Testis (tissue), 3 donors: ENCODE measurements around the gene TCHP. TPM values are rescaled to one million over a fixed set of nuclear protein-coding genes. Genes with fewer than 3 reads are reported as not detected.

Experiments used
- DNase-seq: peaks from one replicate; pipeline ENCODE4 v3.0.0-alpha.2; 2019
- H3K27ac ChIP-seq, 2 donors: fragments of 200-600 bp; sonication (generic); one replicate each; pipeline ENCODE4 v1.5.1; 2019
- H3K27me3 ChIP-seq: fragments of 200-600 bp; sonication (generic); one replicate; pipeline ENCODE4 v1.5.1; 2019
- H3K36me3 ChIP-seq: fragments of 200-600 bp; sonication (generic); one replicate; pipeline ENCODE4 v1.5.1; 2017; ENCODE audit warnings: low read depth; ENCODE audit errors: missing control alignments
- H3K4me1 ChIP-seq: fragments of 200-600 bp; sonication (generic); one replicate; pipeline ENCODE4 v1.5.1; 2019
- H3K4me3 ChIP-seq, 2 donors: fragments of 200-600 bp; sonication (generic); one replicate each; pipeline ENCODE4 v1.5.1; 2017 to 2019
- H3K9me3 ChIP-seq: fragments of 200-600 bp; sonication (generic); one replicate; pipeline ENCODE4 v1.5.1; 2017
- POLR2A ChIP-seq: fragments of 450-650 bp; IDR thresholded peaks from one replicate; pipeline ENCODE4 v1.6.1; 2017; ENCODE audit warnings: antibody characterized with exemption, mild to moderate bottlenecking, moderate library complexity
- WGBS, 2 donors: methylation state at CpG; one replicate each; pipeline ENCODE4 v1.1.5; 2018; 5-methylcytosine and 5-hydroxymethylcytosine counted together
- intact Hi-C: fragments of 100-400 bp; cut with DNase I; formaldehyde crosslinking; loops from one replicate; pipeline ENCODE4 v1.15.1; 2023; ENCODE audit warnings: low total_unique reads
- polyA plus RNA-seq: library from polyadenylated mRNA; stranded (reverse); fragments of 350-450 nt; fragmentation: Illumina TruSeq; extraction: RNeasy Lipid Tissue Mini Kit (QIAGEN cat#74804); gene quantifications from one replicate; pipeline ENCODE4 v1.2.3, GENCODE V29; 2014; ENCODE audit warnings: low read depth, low replicate concordance; ENCODE audit not compliant: insufficient read depth
- small RNA-seq, 2 donors: library from RNA; depleted of rRNA; stranded (forward); fragments of <200 nt; gene quantifications; one replicate each; pipeline ENCODE3, GENCODE V24; 2016
- total RNA-seq, 2 donors: library from RNA; depleted of rRNA; stranded (reverse); fragments of >200 nt; gene quantifications; one replicate each; pipeline ENCODE4 v1.2.3, GENCODE V29; 2016
- TF ChIP-seq, protein P1 (sequence below), 3 experiments: fragments of 450-650 bp in 2 of 3; fragments of 200-600 bp in 1 of 3; sonication (generic) in 1 of 3; IDR thresholded peaks; one replicate each; pipeline ENCODE4 v1.5.1; 2016 to 2019; ENCODE audit warnings: antibody characterized with exemption in 3 of 3, mild to moderate bottlenecking in 2 of 3, moderate library complexity in 1 of 3

Gene TCHP
- total and polyA plus RNA-seq, 3 donors from 2014 or later = 23.2 to 59.4 (median 38.0) TPM

DNA sequence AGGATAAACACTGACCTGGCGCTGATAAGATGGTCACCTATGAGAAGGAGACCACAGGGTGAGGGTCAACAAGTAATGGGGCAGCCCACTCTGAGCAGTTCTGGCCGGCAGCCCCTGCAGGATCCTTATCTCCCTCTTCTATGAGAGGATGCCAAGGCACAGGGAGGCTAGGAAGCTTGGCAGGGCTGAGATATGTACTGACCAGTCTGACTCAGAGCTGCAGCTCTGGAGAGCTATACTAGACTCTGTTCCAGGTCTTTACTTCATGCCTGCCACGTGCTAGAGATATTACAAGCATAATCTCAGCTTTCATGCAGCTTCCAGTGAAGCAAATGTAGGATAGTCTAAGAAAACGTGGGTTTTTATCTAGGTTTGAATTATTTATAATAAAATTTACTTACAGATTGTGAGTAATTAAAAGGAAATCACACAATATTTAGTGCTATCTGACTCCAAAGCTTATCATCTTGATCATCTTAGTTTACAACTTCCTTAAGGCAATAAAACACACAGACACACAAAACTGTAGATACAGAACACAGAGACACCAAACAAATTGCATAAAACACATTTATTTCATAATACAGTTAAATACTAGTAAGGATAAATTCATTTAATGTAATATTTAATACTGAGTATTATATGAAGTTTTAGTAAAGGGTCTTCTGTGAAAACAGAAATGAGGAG, 63.8 kb downstream of the TCHP start:
- TF ChIP-seq, protein P1, sequence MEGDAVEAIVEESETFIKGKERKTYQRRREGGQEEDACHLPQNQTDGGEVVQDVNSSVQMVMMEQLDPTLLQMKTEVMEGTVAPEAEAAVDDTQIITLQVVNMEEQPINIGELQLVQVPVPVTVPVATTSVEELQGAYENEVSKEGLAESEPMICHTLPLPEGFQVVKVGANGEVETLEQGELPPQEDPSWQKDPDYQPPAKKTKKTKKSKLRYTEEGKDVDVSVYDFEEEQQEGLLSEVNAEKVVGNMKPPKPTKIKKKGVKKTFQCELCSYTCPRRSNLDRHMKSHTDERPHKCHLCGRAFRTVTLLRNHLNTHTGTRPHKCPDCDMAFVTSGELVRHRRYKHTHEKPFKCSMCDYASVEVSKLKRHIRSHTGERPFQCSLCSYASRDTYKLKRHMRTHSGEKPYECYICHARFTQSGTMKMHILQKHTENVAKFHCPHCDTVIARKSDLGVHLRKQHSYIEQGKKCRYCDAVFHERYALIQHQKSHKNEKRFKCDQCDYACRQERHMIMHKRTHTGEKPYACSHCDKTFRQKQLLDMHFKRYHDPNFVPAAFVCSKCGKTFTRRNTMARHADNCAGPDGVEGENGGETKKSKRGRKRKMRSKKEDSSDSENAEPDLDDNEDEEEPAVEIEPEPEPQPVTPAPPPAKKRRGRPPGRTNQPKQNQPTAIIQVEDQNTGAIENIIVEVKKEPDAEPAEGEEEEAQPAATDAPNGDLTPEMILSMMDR (IDR thresholded peaks at IDR 0.05) = no peak
- no peak for TF ChIP-seq POLR2A
- no peaks in the 10 kb centered on the region for H3K4me1 ChIP-seq
- intact Hi-C loops = no loop called here
- H3K36me3 ChIP-seq = no peaks in the 10 kb centered on the region
- WGBS, 2 donors = 48% methylated on average over 4 of the region's 4 CpGs
- no peaks in the 10 kb centered on the region for H3K9me3 ChIP-seq
- no peak overlapping the region for H3K4me3 ChIP-seq
- no peak overlapping the region for H3K27ac ChIP-seq
- H3K27me3 ChIP-seq = no peaks in the 10 kb centered on the region
- no peak for DNase-seq

DNA sequence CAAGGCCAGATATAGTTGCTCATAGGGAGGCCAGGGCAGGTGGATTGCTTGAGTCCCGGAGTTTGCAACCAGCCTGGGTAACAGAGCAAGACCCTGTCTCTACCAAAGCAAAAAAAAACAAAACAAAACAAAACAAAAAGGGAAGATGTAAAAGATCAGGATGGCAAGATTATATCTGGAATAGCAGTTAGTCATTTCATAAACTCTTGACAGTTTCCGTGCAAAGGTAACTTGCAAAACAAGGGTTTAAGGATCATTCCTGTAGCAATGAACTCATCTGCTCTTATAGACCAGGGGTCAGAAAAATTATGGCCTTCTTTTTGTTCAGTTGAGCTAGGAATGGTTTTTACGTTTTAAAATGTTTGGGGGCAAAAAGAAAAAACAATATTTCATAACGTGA, 66.5 kb downstream of the TCHP start:
- Histone ChIP-seq H3K36me3 (no peaks in the 10 kb centered on the region), H3K4me1 (no peaks in the 10 kb centered on the region), H3K27ac (no peak overlapping the region), H3K27me3 (no peaks in the 10 kb centered on the region), H3K9me3 (no peaks in the 10 kb centered on the region), H3K4me3 (no peak overlapping the region)
- 93 to 96% methylated on average over 4 of the region's 4 CpGs for WGBS, 2 donors
- DNase-seq = no peak
- intact Hi-C loops = no loop called here
- TF ChIP-seq, protein P1 (IDR thresholded peaks at IDR 0.05) = no peak
- TF ChIP-seq POLR2A = no peak

DNA sequence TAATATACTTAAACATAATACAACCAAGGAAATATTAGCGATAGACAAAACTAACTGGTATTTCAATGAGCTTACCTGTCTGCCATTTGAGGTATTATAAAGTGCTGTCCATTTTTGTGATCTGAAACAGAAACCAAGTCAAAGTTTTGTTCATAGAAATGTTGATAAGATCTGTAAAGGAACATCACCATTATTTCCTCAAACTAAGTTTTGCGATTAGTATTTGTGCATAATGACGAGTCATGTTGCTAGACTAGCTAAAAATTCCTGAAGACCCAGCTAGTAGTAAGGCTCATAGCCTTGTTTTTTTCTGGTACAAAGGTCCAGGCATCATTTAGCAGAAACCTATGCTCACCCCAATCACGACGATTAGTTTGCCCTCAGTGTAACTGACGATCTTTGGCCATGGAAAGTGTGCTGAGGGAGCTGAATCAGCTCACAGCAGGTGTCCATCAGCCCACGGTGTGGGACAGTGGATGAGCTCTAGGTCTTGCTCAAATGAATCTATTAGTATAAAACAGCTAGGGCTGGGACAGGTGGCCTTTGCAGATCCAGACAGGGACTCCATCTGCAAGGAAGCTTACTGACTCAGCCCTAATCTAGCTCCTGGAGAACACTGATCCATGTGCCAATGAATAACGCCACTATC, 67.4 kb downstream of the TCHP start:
- Histone ChIP-seq H3K27me3 (no peaks in the 10 kb centered on the region), H3K9me3 (no peaks in the 10 kb centered on the region), H3K4me1 (no peaks in the 10 kb centered on the region), H3K27ac (no peak overlapping the region), H3K36me3 (no peaks in the 10 kb centered on the region), H3K4me3 (no peak overlapping the region)
- TF ChIP-seq, protein P1 (IDR thresholded peaks at IDR 0.05) = no peak
- no peak for TF ChIP-seq POLR2A
- DNase-seq = no peak
- intact Hi-C loops = no loop called here
- 86% methylated on average over 8 of the region's 8 CpGs for WGBS, 2 donors

Small RNAs within 50 kb of the gene (small RNA-seq; reads per million reads assigned to genes)
- 0 to 0.19 reads per million in 2 donors for gene RN7SL441P

Other genes starting within 250 kb of the TCHP start
- gene FAM222A, start 186.4 kb upstream of the TCHP start, total RNA-seq = 10 to 100 TPM; 75.7 to 78.6 TPM
- 34.5 TPM for gene FAM222A, start 186.4 kb upstream of the TCHP start, polyA plus RNA-seq
- 1 to 10 TPM; 1.3 to 3.0 TPM for gene TRPV4, start 66.9 kb upstream of the TCHP start, total RNA-seq
- gene TRPV4, start 66.9 kb upstream of the TCHP start, polyA plus RNA-seq = 2.2 TPM
- 10 to 100 TPM; 20.0 to 23.1 TPM for gene GLTP, start 19.7 kb upstream of the TCHP start, total RNA-seq
- 27.1 TPM for gene GLTP, start 19.7 kb upstream of the TCHP start, polyA plus RNA-seq
- gene GIT2, start 96.1 kb downstream of the TCHP start, total RNA-seq = 10 to 100 TPM; 47.2 to 51.9 TPM
- 47.2 TPM for gene GIT2, start 96.1 kb downstream of the TCHP start, polyA plus RNA-seq
- 100 to 1,000 TPM; 129 to 165 TPM for gene ANKRD13A, start 99.2 kb downstream of the TCHP start, total RNA-seq
- gene ANKRD13A, start 99.2 kb downstream of the TCHP start, polyA plus RNA-seq = 156 TPM
- gene C12orf76, start 148.2 kb downstream of the TCHP start, total RNA-seq = 10 to 100 TPM; 28.3 to 32.8 TPM
- 28.7 TPM for gene C12orf76, start 148.2 kb downstream of the TCHP start, polyA plus RNA-seq
- 10 to 100 TPM; 26.7 to 43.4 TPM for gene IFT81, start 224.1 kb downstream of the TCHP start, total RNA-seq
- 20.1 TPM for gene IFT81, start 224.1 kb downstream of the TCHP start, polyA plus RNA-seq